Dermis microvascular lymphatic vessel endothelial cell (primary cell): ENCODE results near the gene UBL4A. TPM values are rescaled to one million over a fixed set of nuclear protein-coding genes. Genes with fewer than 3 reads are reported as not detected.
A peak's percentile ranks its signal among the peaks of the same experiment; 100 is the strongest.

Experiments used
- DNase-seq, 2 donors: peaks; one replicate each; pipeline versions ENCODE4 v3.0.0 to v3.0.0-alpha.2; 2010; ENCODE audit warnings: low read depth in 2 of 2
- total RNA-seq: library from RNA; depleted of rRNA; stranded (reverse); fragments of >200 nt; gene quantifications from 2 replicates; pipeline ENCODE4 v1.2.1, GENCODE V29; 2014

Gene UBL4A
- total RNA-seq, 1 donor from 2014 or later: 29.8 TPM

- no peak for DNase-seq
Measured at GRCh38 chrX:154463611-154464220, 22.7 kb downstream of the UBL4A start.

DNA sequence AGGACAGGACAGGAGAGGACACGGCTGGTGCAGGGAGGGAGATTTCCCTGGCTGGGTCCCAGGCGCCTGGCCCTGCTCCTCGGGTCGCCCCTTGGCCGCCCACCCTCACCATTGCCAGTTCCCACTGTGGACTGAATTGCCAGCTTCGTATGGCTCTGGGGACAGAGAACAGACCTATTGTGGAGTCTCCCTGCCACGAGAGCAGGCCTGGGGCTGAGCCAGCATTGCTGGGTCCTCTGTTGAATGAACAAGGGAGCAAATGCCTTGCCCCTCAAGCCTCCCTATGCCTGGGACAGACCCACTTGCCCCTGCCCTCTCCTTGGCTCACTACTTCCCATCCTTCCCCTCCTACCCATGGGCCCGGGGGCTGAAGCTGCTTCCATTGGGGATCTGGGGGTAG lies 24.0 kb downstream of the UBL4A start:
- DNase-seq: no peak

DNA sequence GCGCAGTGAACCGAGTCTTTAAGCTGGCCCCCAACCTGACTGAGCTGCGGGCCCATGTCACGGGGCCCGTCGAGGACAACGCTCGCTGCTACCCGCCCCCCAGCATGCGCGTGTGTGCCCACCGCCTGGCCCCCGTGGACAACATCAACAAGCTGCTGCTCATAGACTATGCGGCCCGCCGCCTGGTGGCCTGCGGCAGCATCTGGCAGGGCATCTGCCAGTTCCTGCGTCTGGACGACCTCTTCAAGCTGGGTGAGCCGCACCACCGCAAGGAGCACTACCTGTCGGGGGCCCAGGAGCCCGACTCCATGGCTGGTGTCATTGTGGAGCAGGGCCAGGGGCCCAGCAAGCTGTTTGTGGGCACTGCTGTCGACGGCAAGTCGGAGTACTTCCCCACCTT lies 26.1 kb downstream of the UBL4A start:
- DNase-seq: no peak

DNA sequence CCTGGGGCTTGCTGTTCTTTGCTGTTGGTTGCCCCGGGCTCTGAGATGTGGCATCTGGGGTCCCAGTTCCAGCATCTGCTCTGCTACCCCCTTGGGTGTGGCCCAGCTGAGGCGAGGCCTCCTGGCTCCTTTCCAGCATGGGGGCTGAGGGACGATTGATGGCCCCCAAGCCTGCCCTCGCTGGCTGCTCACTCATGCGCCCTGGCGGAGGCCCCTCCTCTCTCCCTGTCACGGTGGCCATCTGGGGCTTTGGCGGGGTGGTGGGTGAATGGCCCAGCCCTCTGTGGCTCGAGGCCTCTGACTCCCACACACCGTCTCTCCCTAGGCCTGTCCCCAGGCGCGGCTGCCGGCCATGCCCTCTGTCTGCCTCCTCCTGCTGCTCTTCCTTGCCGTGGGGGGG lies 26.6 kb downstream of the UBL4A start:
- DNase-seq: no peak

DNA sequence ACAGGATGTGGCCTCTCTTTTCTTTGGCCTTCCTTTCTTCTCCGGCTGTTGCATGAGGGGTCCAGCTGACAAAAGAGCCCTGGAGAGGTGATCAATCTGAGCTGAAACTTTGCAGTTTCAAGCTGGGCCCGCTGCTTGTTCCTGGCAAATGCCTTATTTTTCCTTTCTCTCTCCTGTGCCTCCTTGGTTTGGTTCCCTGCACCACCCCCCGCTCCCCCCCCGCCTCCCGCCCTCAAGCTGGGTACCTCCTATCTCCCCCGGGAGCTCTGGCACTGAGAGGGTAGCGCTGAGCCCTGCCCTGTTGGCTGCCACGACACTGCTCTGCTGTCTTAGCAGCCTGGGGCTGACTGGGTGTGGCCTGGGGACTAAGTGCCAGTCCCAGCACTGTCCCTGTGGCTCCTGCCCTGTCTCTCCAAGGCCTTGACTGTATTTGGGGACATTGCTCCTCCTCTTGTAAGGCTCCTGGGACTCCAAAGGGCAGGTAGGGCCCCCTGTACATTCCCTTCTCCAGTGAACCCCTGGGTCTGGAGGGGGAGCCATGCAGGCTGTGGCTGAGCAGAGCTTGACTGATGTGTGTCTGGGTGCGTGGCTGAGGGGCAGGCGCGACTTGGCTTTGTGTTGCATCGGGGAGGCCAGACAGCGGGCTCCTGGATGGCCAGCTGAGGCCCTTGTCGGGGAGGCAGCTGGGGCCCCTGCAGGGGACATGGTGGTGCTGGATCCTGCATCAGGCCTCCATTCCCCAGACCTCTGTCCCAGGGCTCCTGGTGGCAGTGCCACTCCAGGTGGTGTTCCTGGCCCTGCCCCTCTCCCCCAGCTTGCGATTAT lies 27.2 kb downstream of the UBL4A start:
- peak in 1 of 2 donors; percentile 18 for DNase-seq

- peak in 1 of 2 donors; percentile 43 for DNase-seq
Measured at GRCh38 chrX:154458116-154458953, 28.1 kb downstream of the UBL4A start, which contains the start of gene PLXNA3. Gene PLXNA3, plus strand, starts transcription at chrX:154458281. Its CDS starts 1,903 bp downstream, at chrX:154460184.

DNA sequence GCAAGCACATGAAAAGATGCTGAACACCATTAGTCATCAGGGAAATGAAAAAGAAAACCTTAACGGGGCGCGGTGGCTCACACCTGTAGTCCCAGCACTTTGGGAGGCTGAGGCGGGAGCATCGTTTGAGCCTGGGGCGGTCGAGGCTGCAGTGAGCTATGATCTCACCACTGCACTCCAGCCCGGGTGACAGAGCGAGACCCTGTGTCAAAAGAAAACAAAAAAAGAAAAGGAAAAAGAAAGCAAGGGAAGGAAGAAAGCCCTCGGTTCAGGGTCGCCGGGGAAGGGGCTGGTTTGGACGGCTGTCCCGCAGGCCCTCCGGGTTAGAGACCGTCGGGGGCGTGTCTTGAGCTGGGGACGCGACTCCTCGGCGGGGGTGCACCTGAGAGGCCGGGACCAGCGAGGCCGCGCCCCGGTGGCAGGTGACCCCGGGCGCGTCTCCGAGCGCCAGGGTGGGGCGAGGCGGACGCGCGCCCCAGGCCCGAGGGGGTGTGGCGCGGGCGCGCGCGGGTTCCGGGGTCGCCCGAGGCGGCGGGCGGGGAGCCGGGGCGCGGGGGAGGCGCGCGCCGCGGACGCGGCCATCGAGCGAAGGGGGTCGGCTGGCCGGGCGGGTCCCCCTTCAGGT lies 28.8 kb downstream of the UBL4A start:
- peak in 1 of 2 donors; percentile 14 for DNase-seq

DNA sequence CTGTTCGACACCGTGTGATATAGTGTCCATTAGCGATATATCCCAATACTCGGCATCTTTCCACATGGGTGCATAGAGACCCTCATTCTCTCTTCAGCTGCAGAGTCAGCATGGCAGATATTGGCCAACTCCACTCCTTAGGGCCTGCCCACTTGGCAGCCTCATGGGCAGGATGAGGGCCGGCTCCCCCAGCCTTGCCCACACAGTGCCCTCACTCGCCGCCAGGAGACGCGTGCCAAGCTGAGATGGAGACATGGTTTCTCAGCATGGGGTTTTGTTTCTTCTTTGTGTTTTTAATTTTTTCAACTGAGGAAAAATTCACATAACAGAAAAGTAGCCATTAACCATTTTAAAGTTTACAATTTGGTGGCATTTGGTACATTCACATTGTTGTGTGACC lies 33.6 kb downstream of the UBL4A start:
- DNase-seq: no peak

- no peak for DNase-seq
Measured at GRCh38 chrX:154450312-154450711, 36.1 kb downstream of the UBL4A start.

DNA sequence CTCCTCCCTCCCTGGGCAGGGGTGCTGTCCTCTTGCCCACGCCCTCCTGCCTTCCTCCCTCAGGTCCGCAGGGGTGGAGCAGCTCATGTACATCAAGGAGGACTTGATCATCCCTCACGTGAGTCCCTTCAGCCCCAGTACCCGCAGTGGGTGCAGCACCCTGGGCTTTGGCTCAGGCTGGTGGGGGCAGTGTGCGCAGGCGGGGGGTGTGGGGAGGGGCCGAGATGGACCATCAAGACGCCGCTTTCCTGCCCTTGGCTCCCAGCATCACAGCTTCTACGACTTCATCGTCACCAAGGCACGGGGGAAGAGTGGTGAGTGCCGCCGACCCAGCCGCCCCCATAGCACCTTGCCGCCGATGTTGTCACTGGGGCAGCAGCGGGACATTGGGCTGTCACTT lies 36.8 kb downstream of the UBL4A start:
- no peak for DNase-seq

DNA sequence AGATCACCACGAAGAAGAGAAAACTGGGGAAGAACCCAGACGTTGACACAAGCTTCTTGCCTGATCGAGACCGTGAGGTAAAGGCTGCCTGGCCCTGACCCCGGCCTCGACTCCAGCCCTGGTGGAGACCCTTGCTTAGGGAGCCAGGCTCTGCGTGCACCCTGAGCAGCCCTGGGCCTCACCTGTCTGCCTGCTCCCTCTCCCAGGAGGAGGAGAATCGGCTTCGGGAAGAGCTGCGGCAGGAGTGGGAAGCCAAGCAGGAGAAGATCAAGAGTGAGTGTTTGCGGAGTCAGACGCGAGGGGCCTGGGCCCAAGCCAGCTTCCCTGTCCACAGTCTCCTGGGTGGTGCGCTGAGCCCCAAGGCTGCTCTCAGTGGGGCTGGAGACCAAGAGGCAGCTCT lies 37.9 kb downstream of the UBL4A start:
- no peak for DNase-seq

- no peak for DNase-seq
Measured at GRCh38 chrX:154446430-154446829, 40.0 kb downstream of the UBL4A start.

GRCh38 chrX:154445776-154446175 lies 40.6 kb downstream of the UBL4A start:
- DNase-seq: no peak

- no peak for DNase-seq
Measured at GRCh38 chrX:154444755-154445246, 41.6 kb downstream of the UBL4A start.

DNA sequence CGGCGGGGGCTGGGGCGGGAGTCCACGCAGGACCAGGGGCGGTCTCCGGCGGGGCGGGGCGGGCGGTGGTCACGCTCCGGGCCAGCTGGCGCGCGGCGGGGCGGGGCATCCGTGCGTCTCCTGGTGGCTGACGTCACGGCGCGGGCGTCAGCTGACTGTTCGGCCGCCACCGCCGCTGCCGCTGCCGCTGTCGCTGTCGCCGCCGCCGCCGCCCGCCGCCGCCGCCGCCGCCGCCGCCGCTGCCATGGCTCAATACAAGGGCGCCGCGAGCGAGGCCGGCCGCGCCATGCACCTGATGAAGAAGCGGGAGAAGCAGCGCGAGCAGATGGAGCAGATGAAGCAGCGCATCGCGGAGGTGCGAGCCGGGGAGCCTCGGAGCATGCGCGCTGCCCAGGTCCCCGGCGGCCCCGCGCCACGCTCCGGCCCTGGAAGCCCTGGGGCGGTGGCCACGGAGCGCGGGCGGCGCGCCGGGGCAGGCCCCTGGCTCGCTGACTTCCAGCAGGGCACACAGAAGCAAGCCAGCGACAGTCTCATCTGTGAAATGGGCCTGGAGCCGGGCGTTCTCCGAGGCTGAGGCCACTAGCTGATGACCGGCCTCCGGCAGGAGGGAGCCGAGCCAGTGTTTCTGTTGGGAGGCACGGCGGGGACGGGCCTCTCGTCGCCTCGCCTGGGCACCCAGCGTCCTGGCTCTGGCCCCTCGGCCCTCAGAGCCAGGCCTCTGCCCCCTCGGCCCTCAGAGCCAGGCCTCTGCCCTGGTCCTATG lies 42.2 kb downstream of the UBL4A start, which contains the start of gene FAM50A:
Gene FAM50A, plus strand, starts transcription at position 150 of the 763 bp plus-strand sequence. Its CDS starts 95 bp downstream, at position 245.
- DNase-seq: peak in 1 of 2 donors; percentile 73

GRCh38 chrX:154443479-154443910 lies 42.9 kb downstream of the UBL4A start:
- no peak for DNase-seq

- no peak for DNase-seq
Measured at GRCh38 chrX:154441984-154442707, 44.3 kb downstream of the UBL4A start.

GRCh38 chrX:154441564-154441963 lies 44.9 kb downstream of the UBL4A start:
- no peak for DNase-seq

DNA sequence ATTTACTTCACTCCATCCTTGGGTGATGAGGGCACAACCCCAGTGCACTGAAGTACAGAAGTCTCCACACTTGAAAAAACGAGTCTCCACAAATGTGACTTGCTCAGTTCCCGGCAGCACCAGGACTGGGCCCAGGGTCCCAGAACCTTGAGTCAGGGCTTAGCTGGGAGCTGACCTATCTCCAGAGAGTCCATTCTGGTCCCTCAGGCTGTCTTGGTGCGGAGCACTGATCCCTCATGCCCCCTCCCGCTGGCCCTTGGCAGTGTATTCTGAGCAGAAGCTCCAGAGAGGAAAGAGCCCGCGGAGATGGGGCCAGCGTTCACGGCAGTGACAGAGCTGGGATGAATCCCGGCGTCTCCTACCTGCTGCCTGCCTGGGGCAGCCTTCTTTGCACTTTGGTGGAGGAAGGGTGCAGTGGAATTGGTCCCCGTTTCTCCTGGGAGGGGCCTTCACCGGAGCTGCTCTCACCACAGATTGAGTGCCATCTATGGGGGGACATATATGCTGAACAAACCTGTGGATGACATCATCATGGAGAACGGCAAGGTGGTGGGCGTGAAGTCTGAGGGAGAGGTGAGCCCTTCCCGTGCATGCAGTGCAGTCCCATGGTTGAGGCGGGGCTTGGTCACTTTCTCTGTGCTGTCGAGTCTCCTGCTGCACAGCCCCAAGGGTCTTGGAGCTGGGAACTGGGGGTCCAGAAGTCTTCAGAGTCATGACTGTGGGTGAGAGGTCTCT lies 45.6 kb downstream of the UBL4A start:
- no peak for DNase-seq
